Endothelial cell of umbilical vein (primary cell): ENCODE data around the gene CEP95. TPM values are rescaled to one million over a fixed set of nuclear protein-coding genes. Genes with fewer than 3 reads are reported as not detected.

Source experiments
- BruUV-seq: library from RNA; stranded (reverse); fragments of 400-500 nt; replicated peaks from 2 replicates; lab custom pipeline; 2021; lab: Mats Ljungman, UMichigan
- CTCF ChIA-PET: fragments of 300-600, 350-600 bp; sonication (Branson Sonifier 250); formaldehyde crosslinking; loops from one replicate; lab custom pipeline; 2021; ENCODE audit warnings: antibody characterized with exemption, inconsistent platforms; lab: Charles Lee
- POLR2A ChIA-PET: fragments of 300-600, 350-600 bp; sonication (Branson Sonifier 250); formaldehyde crosslinking; loops from one replicate; lab custom pipeline; 2021; ENCODE audit warnings: antibody characterized with exemption, inconsistent platforms; lab: Charles Lee
- DNase-seq: peaks from one replicate; pipeline ENCODE4 v3.0.0-alpha.2; 2011; ENCODE audit warnings: low read depth, low spot score
- FAIRE-seq: peaks from 2 replicates; lab custom pipeline; 2011; peaks lifted over from hg19 to GRCh38; lab: Jason Lieb, UNC
- H2AFZ ChIP-seq: 2 replicates; pipeline ENCODE4 v1.6.0; 2012; ENCODE audit warnings: low read depth, low read length, control low read depth, inconsistent platforms
- H3K27ac ChIP-seq: 2 replicates; pipeline ENCODE4 v1.5.1; 2011; ENCODE audit warnings: low read depth, mild to moderate bottlenecking, control low read depth, low read length, moderate library complexity; ENCODE audit not compliant: insufficient read depth
- H3K27me3 ChIP-seq, 2 experiments: 2 replicates each; pipeline versions ENCODE4 v1.6.0 to v1.6.1; 2011; ENCODE audit warnings: low read length in 2 of 2, mixed read lengths in 1 of 2; ENCODE audit not compliant: control insufficient read depth in 2 of 2, insufficient read depth in 2 of 2
- H3K36me3 ChIP-seq, 2 experiments: 2 replicates in 1 of 2; 3 replicates in 1 of 2; pipeline ENCODE4 v1.5.1; 2011; ENCODE audit warnings: low read length in 2 of 2, mild to moderate bottlenecking in 1 of 2, moderate library complexity in 1 of 2; ENCODE audit not compliant: control insufficient read depth in 2 of 2, insufficient read depth in 2 of 2; ENCODE audit errors: extremely low read depth in 1 of 2
- H3K4me1 ChIP-seq: 3 replicates; pipeline ENCODE4 v1.5.1; 2011; ENCODE audit warnings: mild to moderate bottlenecking, low read length; ENCODE audit not compliant: control insufficient read depth, insufficient read depth; ENCODE audit errors: extremely low read depth
- H3K4me2 ChIP-seq: 2 replicates; pipeline ENCODE4 v1.6.1; 2011; ENCODE audit warnings: low read length, control low read depth, mixed read lengths; ENCODE audit not compliant: insufficient read depth
- H3K4me3 ChIP-seq, 3 experiments: fragments of 200-600 bp in 1 of 3; sonication (generic), shearing (Covaris generic) in 1 of 3; replicated peaks in 1 of 3; 2 replicates each; pipeline ENCODE4 v1.5.1; 2011 to 2016; ENCODE audit warnings: control low read depth in 3 of 3, low read length in 3 of 3, mild to moderate bottlenecking in 2 of 3, inconsistent platforms in 1 of 3, low read depth in 1 of 3, moderate library complexity in 1 of 3; ENCODE audit not compliant: insufficient read depth in 1 of 3
- H3K79me2 ChIP-seq: 2 replicates; pipeline ENCODE4 v1.6.0; 2012; ENCODE audit warnings: low read length, inconsistent platforms; ENCODE audit not compliant: control insufficient read depth, insufficient read depth
- H3K9ac ChIP-seq: replicated peaks from 2 replicates; pipeline ENCODE3; 2011; ENCODE audit warnings: low read length, control low read depth; ENCODE audit not compliant: insufficient read depth; ENCODE audit errors: extremely low read depth
- H3K9me1 ChIP-seq: replicated peaks from 3 replicates; pipeline ENCODE4 v1.6.0; 2011; ENCODE audit warnings: mild to moderate bottlenecking, low read length; ENCODE audit not compliant: control insufficient read depth, insufficient read depth; ENCODE audit errors: extremely low read depth
- H3K9me3 ChIP-seq: replicated peaks from 2 replicates; pipeline ENCODE4 v1.5.1; 2012; ENCODE audit warnings: low read length, inconsistent platforms; ENCODE audit not compliant: control insufficient read depth, insufficient read depth
- H4K20me1 ChIP-seq: replicated peaks from 2 replicates; pipeline ENCODE3; 2011; ENCODE audit warnings: mild to moderate bottlenecking, low read length; ENCODE audit not compliant: control insufficient read depth, insufficient read depth; ENCODE audit errors: extremely low read depth
- EZH2 ChIP-seq: IDR thresholded peaks from 2 replicates; pipeline ENCODE4 v1.6.1; 2012; ENCODE audit warnings: borderline replicate concordance, low read depth, mild to moderate bottlenecking, moderate library complexity, low read length, inconsistent platforms; ENCODE audit not compliant: severe bottlenecking
- FOS ChIP-seq: IDR thresholded peaks from 2 replicates; pipeline ENCODE4 v1.6.1; 2011; ENCODE audit warnings: mild to moderate bottlenecking, low read length, moderate library complexity, borderline replicate concordance; ENCODE audit not compliant: insufficient read depth
- GATA2 ChIP-seq: IDR thresholded peaks from 2 replicates; pipeline ENCODE4 v1.7.0; 2011; ENCODE audit warnings: low read depth, mild to moderate bottlenecking, moderate library complexity, mixed read lengths, low read length; ENCODE audit not compliant: insufficient read length, insufficient read depth
- JUN ChIP-seq: IDR thresholded peaks from 2 replicates; pipeline ENCODE4 v1.6.1; 2011; ENCODE audit warnings: borderline replicate concordance, low read depth; ENCODE audit not compliant: insufficient read length, insufficient read depth
- MYC ChIP-seq: IDR thresholded peaks from one replicate; pipeline ENCODE4 v1.6.1; 2011; ENCODE audit warnings: mild to moderate bottlenecking, low read depth, low read length
- POLR2A ChIP-seq: IDR thresholded peaks from 2 replicates; pipeline ENCODE4 v1.6.1; 2012; ENCODE audit warnings: low read depth, mild to moderate bottlenecking, control low read depth, low read length
- POLR2AphosphoS5 ChIP-seq: IDR thresholded peaks from 2 replicates; pipeline ENCODE4 v1.6.1; 2012; ENCODE audit warnings: low read depth, mild to moderate bottlenecking, control low read depth, low read length, moderate library complexity; ENCODE audit not compliant: insufficient read depth
- dilution Hi-C: fragments of 300-500 bp; cut with MboI; formaldehyde crosslinking; loops from one replicate; pipeline ENCODE4 v1.15.0; 2019; ENCODE audit warnings: low sequenced_read_pairs; ENCODE audit not compliant: extremely low pct_ligation_motif_present
- intact Hi-C: fragments of 100-400 bp; cut with micrococcal nuclease; formaldehyde crosslinking; loops from one replicate; pipeline ENCODE4 v1.10.0; 2022
- polyA plus RNA-seq, 4 experiments: library from polyadenylated mRNA; depleted of rRNA in 3 of 4; stranded (reverse) in 3 of 4; unstranded in 1 of 4; fragments of >200 nt; gene quantifications; 2 replicates each; pipeline versions ENCODE4 v1.2.1 to v1.2.3, GENCODE V29; 2011 to 2012; ENCODE audit warnings: missing spikeins in 1 of 4
- total RNA-seq: library from RNA; stranded (reverse); gene quantifications from 2 replicates; pipeline ENCODE4 v1.2.3, GENCODE V29; 2021
- TF ChIP-seq, protein P1 (sequence below), 2 donors: IDR thresholded peaks; 1 replicate in 1 of 2; 2 replicates in 1 of 2; pipeline ENCODE4 v1.5.1; 2011; ENCODE audit warnings: low read length in 2 of 2, mild to moderate bottlenecking in 2 of 2, moderate library complexity in 2 of 2, control low read depth in 1 of 2, inconsistent platforms in 1 of 2, low read depth in 1 of 2; ENCODE audit not compliant: insufficient read depth in 1 of 2; ENCODE audit errors: extremely low read depth in 1 of 2
- TF ChIP-seq, protein P2 (sequence below): IDR thresholded peaks from 2 replicates; pipeline ENCODE4 v1.6.1; 2011; ENCODE audit not compliant: insufficient read depth, insufficient read length

CEP95 gene
- total and polyA plus RNA-seq, 2 donors (not counting 3 experiments of a cell fraction or from before 2014, with no cell fraction given): 14.1 to 35.5 TPM

DNA sequence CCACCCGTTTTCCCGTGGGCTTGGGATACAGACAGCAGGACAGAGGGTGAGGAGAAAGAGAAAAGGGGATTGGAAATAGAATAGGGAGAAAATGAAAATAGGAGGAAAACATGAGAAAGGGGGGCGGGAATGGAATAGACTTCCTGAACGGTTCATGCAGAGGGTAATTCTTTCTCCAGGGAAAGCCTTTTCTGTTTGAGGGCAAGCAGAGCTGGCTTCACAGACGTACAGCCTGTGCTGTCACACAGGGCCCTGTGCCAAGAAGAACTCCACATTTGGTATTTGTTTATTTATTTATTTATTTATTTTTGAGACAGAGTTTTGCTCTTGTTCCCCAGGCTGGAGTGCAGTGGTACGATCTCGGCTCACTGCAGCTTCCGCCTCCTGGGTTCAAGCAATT, 45.8 kb upstream of the CEP95 start:
- H3K79me2 ChIP-seq: no peaks in the 10 kb centered on the region
- no peak overlapping the region for H3K27ac ChIP-seq
- no peak overlapping the region for H3K9ac ChIP-seq
- intact Hi-C loops: loop anchor here (5.0 kb wide), 1 partner anchor 39 kb away; no protein-coding TSS in a partner anchor
- no peaks in the 10 kb centered on the region for H3K9me1 ChIP-seq
- H3K4me2 ChIP-seq: no peak overlapping the region
- POLR2A ChIA-PET: no interaction called here
- H3K4me1 ChIP-seq: peaks cover 14% of the 10 kb centered on the region
- H3K9me3 ChIP-seq: no peaks in the 10 kb centered on the region
- DNase-seq: peak; percentile 70
- no peak overlapping the region for H3K4me3 ChIP-seq
- no peak for FAIRE-seq
- no peak overlapping the region for H2AFZ ChIP-seq
- H3K36me3 ChIP-seq: peaks cover 0 to 3% of the 10 kb centered on the region in 2 experiments
- dilution Hi-C loops: no loop called here
- CTCF ChIA-PET: interaction anchor here (0.8 to 1.4 kb wide), 3 partner anchors 9 to 30 kb away, joined by 3 read pairs; no protein-coding TSS in a partner anchor
- no peak for TF ChIP-seq EZH2
- TF ChIP-seq POLR2AphosphoS5: no peak
- no peak for TF ChIP-seq FOS
- TF ChIP-seq JUN: no peak
- TF ChIP-seq, protein P1, sequence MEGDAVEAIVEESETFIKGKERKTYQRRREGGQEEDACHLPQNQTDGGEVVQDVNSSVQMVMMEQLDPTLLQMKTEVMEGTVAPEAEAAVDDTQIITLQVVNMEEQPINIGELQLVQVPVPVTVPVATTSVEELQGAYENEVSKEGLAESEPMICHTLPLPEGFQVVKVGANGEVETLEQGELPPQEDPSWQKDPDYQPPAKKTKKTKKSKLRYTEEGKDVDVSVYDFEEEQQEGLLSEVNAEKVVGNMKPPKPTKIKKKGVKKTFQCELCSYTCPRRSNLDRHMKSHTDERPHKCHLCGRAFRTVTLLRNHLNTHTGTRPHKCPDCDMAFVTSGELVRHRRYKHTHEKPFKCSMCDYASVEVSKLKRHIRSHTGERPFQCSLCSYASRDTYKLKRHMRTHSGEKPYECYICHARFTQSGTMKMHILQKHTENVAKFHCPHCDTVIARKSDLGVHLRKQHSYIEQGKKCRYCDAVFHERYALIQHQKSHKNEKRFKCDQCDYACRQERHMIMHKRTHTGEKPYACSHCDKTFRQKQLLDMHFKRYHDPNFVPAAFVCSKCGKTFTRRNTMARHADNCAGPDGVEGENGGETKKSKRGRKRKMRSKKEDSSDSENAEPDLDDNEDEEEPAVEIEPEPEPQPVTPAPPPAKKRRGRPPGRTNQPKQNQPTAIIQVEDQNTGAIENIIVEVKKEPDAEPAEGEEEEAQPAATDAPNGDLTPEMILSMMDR (IDR thresholded peaks at IDR 0.05; ENCODE audit: extremely low read depth in 1 of 2, insufficient read depth in 1 of 2, low read depth in 1 of 2, low read length in 2 of 2): no peak
- TF ChIP-seq, protein P2, sequence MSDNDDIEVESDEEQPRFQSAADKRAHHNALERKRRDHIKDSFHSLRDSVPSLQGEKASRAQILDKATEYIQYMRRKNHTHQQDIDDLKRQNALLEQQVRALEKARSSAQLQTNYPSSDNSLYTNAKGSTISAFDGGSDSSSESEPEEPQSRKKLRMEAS: no peak
- no peak for TF ChIP-seq GATA2
- no peak for TF ChIP-seq MYC
- no peak for TF ChIP-seq POLR2A
- H3K27me3 ChIP-seq: no peaks in the 10 kb centered on the region
- H4K20me1 ChIP-seq: no peaks in the 10 kb centered on the region
- no TSS peak for BruUV-seq
